C1 segment of cervical spinal cord (tissue), 14 donors: Measurements from ENCODE around the gene LARP4.
"Not testable (repeated sequence)": the region's sequence is repeated elsewhere in the genome, so short reads cannot be mapped to it uniquely, and the experiment has no call there.

Experiments
- DNase-seq, 14 donors: peaks; one replicate each; lab custom pipeline; 2025; lab: John Stamatoyannopoulos, UW

Gene LARP4

DNA sequence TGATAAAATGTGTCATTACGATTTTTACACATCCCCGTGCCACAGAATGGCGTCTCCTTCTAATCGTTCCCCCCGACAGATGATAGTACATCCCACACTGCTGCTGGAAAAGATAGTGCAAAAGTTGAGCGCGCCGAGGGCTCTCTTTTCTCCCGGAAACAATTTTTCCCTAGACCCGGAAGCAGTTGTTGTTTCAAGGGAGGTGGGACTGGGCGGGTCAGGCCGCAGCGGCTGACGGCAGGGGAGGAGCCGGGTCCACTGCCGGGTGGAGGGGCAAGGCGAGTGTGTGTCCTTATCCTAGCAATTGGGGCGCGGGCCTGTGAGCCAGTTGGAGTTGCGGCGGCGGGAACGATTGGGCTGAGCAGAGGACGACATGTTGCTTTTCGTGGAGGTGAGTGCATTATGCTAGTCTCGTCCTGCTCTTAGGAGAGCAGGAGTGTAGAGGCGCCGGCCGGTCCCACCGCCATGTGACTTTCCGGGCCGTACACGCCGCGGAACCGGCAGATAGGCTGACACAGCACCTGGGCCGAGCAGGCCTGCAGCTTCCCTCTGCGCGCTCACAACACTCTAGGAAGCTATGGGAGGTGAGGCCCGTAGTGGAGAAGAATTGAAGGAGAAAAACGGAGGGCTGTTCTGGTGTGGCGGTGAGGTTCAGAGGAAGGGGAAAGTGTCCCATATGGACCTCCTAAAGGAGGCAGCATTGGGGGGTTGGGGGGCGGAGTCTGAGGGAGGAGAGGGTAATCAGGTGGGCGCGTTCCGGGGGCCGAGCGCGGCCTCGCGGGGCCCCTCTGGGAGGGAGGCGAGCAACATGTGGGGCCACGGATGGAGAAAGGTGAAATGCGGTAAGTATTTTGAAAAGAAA, at the start of gene LARP4:
TSS of gene LARP4 (plus strand) at position 248 of the 862 bp plus-strand sequence. CDS start at position 374, 126 bp downstream.
- DNase-seq = peak; percentile 59 to 93 (median 90)

DNA sequence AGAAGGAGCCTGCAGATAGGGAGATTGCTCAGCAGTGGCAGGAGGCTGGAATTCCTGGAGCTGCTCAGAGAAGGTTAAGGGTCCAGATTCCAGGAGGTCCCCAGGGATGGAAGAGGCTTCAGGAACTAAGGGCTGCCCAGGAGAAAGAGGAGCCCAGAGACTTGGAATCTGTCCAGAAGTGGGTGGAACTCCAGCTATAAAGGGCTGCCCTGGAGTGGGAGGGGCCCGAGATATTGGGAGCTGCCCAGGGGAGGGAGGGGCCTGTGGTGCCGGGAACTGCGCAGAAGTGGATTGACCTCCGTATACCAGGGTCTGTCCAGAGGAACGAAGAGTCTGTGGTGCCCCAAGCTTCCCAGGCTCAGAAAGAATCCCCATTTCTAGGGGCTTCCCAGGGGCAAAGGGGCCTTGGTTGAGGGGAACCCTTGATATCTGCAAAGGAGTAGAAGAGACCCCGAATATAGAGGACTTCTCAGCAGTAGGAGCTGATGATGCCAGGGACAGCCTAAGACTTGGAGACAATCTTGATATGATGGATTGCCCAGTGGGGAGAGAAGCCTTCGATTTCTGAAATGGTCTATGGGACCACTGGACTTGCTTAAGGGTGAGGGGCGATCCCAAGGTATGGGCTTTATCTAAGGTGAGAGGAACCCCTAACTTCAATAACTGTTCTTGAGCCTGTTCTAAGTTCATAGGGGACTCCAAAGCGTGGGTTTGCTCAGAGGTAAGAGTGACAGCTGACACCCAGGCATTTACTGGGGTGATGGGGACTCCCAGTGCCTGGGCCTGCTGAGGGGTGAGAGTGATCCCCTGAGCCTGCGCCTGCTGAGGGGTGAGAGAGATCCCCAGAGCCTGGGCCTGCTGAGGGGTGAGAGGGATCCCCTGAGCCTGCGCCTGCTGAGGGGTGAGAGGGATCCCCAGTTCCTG, 49.3 kb upstream of the LARP4 start:
- DNase-seq = no peak

DNA sequence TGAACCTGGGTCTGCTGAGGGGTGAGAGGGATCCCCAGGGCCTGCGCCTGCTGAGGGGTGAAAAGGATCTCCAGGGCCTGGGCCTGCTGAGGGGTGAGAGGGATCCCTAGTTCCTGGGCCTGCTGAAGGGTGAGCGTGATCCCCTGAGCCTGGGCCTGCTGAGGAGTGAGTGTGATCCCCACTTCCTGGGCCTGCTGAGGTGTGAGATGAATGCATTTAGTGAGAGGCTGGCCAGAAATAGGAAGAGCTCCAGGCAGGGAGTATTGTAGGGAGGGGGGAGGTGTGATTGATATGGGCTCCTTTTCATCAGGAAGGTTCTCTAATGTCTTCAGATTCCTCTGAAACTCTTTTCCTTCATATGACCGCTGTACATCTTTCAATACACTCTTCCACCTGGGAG, 47.3 kb upstream of the LARP4 start:
- no peak for DNase-seq

DNA sequence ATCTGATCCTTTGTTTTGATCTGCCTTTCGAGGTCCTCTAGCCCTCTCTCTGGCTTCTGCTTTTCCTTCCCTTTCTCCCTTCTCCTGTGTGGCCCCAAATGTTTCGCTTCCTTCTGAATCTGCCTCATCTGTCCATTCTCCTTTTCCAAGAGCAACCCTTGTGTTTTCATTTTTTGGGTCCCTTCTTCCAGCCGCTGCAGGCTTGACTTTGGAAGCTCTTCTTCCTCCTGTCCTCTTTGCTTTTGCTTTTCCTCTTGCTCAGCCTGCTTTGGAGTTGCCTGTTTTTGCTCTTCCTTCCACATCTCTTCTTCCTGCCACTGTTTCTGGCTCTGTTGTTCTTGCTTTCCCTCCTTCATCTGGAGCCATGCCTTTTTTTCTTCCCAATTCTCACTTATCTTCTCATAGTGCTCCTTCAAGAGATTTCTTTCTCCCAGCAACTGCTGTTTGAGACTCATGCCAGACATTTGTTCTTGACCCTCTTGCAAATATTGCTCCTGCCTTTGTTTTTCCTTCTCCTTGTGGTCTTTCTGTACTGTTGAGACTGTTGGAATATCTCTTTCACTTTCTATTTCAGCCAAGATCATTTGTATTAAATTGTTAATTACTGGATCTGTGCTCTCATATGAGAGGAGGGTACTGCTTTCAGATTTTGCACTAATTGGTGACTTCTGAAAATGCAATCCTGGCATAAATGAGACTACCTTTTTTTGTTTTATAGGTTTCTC, 46.7 kb upstream of the LARP4 start:
- no peak for DNase-seq

DNA sequence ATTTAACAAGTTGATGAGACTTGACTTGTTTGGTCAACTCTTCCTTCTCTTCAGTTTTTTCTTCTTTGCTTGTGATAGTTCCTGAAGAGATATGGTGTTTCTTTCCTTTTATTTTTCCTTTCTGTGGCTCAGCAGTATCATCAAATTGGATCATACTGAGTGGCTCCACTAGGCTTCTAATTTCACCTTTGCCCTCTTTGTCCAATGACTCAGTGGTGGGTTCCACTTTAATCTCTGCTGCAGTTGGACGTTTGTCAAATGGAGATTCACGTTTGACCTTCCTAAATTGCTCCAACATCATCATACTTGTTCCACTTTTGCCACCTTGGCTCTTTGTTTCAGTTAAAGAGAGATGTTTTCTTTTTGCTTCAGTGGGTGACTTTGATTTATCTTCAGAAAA, 45.8 kb upstream of the LARP4 start:
- DNase-seq = no peak

DNA sequence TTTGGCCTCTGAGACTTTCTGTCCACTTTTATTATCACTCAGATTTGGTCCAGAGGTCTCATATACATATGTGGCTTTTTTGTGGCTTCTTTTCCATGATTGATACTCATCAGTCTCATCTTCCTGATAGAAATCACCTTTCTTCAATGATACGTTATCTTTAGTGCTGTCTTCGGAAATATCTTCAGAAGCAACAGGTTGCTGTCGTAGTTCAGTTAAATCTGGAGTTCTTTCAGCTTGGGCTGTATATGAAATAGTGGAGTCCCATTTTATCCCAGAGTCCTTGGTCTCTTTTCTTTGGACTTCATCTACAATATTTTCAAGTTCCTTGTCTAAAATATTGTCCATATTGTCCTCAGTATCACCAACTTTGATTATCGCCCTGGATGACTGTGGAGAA, 45.3 kb upstream of the LARP4 start:
- DNase-seq = no peak

DNA sequence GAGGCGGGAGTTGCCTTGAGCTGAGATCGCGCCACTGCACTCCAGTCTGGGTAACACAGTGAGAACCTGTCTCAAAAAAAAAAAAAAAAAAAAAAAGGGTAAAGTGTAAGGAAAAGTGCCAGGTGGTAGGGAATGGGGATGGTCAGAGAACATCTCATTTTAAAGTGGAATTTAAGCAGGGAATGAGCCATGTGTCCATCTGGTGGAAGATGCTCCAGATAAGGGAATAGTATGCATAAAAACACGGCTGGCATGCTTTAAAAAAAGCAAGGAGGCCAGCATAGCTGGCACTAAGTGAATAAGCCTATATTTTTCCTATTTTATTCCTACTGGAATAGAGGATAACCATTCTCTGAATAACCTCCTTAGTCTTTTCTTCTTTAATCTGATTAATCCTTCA, 38.0 kb upstream of the LARP4 start:
- no peak for DNase-seq

DNA sequence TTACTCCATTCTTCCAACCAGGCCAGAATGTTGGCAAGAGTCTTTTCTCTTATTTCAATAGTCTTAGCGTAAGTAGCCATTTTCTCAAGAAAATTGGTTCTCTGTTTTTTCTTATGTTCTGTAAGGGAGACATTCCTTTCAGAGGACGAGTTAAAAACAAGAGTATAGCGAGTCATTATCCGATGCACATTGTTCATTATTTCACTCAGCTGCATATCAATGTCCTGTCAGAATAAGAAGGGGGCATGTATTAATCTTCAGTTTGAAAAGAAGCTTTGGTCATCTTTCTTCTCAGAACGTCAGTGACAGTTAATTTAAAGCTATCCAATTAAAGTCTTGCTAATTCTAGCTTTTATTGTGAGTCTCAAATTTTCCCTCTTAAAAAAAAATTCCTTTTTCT, 37.5 kb upstream of the LARP4 start:
- DNase-seq = no peak

DNA sequence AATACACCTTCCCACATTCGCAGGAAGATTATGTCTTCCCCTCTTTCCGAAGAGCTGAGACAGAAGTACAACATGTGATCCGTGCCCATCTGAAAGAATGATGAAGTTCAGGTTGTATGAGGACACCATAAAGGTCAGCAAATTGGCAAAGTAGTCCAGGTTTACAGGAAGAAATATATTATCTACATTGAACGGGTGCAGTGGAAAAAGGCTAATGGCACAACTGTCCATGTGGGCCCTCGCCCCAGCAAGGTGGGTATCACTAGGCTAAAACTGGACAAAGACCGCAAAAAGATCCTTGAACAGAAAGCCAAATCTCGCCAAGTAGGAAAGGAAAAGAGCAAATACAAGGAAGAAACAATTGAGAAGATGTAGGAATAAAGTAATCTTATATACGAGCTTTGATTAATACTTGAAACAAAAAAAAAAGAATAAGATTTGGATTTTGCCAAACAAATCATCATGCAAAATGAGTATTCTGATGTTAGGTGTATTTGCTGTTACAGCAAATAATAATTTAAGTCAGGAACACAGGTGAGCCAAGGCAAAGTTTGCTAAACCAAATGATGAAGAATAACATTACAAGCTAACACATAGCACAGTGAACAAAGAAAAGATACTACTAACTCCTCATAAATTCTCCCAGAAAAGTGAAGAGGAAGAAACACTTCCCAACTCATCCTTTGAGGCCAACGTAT, 34.8 kb upstream of the LARP4 start:
- DNase-seq = no peak

DNA sequence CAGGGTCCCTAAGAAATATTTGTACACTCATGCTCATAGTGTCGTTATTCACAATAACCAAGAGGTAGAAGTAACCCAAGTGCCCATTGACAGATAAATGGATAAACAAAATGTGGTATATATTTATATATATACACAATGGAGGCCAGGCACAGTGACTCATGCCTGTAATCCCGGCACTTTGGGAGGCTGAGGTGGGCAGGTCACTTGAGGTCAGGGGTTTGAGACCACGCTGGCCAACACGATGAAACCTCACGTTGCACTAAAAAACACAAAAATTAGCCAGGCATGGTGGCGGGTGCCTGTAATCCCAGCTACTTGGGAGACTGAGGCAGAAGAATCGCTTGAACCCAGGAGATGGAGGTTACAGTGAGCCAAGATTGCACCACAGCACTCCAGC, 30.0 kb upstream of the LARP4 start:
- not testable (repeated sequence) for DNase-seq

DNA sequence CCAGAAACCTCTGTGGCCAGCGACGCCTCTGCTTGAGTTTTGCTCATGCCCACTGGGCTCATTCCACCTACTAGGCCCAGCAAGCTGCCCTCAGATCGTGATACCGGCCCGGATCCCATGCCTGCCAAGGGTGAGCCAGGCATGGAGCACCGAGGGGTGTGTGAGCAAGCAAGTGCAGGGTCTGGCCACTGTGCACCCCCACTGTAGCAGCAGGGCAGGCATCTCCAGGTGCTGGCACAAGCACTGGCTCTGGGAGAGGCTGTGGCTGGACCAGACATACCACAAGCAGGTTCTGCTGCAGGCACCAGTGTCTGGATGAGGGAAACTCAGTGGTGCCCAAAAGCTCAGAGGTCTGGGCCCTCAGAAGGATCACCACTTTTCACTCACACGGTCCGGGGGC, 24.9 kb upstream of the LARP4 start:
- DNase-seq = no peak

DNA sequence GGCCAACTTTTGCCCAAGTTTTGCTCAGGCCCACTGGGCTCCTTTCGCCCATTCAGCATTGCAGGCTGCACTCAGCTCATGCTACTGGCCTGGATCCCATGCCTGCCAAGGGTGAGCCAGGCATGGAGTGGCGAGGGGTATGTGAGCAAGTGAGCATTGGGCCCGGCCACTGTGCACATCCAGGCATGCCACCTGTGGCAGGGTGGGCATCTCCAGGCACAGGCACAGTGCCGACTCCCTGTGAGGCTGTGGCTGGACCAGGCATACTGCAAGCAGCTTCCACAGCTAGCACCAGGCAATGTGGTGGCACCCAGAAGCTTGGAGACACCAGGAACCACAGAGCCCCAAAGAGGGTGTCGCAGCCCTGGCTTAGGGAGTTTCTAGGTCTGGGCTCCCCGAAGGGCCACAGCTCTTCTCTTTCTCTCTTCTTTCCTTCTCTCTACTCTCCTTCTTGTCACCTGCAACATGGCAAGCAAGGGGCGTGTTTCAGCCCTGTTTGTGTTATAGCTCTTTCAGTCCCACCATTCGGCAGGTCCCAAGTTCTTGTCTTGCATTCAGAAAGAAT, 19.8 kb upstream of the LARP4 start:
- DNase-seq = no peak

DNA sequence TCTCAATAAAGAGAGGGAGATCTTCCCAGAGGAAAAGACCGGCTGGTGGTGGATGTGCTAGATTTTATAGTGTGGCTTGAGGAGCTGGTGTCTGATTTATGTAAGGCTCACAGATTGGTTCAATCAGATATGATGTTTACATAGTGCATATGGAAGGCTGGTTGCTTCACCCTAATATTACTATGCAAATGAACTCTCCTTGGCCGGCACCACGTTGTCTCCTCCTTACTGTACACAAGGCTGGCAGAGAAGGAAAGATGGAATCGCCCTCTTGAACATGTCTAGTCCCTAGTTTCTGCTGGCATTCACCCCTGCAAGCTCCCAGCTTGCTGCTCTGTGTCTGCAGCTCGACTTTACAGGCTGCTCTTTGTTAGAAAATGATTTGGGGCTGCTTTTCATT, 13.2 kb upstream of the LARP4 start:
- no peak for DNase-seq

DNA sequence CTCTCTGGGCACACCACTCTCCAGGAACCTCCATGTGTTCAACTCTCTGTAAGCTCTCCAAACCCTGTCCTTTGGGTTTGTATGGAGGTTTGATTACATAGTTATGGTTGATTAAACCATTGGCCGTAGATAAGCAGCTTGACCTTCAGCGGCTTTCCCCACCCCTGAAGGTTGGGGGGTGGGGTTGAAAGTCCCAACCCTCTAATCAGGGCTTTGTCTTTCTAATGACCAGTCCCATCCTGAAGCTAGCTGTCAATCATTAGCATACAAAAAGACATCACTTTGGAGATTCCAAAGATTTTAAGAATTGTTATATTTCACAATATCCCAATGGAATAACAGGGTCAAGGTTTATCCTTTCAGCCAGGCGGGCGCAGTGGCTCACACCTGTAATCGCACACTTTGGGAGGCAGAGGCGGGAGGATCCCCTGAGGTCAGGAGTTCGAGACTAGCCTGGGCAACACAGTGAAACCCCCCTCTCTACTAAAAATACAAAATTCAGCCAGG, 12.7 kb upstream of the LARP4 start:
- DNase-seq = no peak

DNA sequence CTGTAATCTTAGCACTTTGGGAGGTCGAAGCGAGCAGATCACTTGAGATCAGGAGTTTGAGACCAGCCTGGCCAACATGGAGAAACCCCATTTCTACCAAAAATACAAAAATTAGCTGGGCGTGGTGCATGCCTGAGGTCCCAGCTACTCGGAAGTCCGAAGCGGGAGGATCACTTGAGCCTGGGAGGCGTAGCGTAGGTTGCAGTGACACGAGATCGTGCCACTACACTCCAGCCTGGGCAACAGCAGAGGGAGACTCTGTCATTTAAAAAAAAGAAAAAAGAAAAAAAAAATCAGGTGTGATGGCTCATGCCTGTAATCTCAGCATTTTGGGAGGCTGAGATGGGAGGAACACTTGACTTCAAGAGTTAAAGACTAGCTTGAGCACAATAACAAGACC, 11.9 kb upstream of the LARP4 start:
- DNase-seq = not testable (repeated sequence)

DNA sequence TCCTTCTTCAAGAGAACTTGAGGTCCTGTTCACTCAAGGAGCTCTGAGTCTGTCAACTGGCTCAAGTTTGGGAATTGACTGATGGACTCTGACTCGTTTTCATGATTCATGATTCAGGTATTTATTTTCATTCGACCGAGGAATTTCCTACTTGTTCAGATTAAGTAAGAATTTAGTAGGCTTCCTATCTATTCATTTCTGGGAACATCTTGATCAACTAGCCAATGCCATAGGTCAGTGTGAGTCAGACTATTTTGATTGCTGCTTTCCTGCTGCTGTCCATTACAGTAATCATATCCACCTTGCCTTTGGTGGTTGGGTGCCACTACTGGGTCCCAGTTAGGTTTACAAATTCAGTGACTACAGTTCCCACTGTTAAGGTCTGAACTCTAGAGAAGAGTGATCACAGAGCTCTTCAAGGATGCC, 10.4 kb upstream of the LARP4 start:
- no peak for DNase-seq

DNA sequence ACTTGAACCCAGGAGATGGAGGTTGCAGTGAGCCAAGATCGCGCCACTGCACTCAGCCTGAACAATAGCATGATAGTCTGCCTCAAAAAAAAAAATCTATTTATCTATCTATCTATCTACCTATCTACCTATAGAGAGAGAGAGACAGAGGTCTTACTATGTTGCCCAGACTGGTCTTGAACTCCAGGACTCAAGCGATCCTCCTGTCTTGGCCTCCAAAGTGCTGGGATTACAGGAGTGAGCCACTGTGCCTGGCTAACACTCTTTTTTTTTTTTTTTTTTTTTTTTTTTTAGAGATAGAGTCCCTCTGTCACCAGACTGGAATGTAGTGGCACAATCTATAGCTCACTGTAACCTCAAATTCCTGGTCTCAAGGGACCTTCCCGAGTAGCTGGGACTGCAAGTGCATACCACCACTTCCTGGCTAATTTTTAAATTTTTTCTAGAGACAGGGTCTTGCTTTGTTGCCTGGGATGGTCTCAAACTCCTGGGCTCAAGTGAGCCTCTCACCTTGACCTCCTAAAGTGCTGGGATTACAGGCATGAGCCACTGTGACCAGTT, 6.1 kb upstream of the LARP4 start:
- no peak for DNase-seq

DNA sequence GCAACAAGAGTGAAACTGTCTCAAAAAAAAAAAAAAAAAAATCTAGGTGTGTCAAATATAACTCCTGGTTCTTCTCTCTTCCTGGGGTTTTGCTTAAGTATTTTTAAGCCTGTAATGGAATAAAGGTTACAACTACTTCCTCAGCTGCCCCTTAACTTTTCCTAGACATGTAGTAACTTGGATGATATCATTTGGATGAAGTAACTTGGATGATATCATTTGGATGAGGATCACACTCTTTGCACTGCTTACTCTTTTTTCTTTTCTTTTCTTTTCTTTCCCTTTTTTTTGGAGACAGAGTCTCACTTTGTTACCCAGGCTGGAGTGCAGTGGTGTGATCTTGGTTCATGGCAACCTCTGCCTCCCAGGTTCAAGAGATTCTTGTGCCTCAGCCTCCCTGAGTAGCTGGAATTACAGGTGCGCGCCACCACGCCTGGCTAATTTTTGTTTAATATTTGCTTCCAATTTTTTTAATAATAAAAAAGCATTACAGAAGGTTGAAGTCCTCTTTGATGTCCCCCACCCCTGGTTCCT, 3.5 kb upstream of the LARP4 start:
- DNase-seq = no peak

DNA sequence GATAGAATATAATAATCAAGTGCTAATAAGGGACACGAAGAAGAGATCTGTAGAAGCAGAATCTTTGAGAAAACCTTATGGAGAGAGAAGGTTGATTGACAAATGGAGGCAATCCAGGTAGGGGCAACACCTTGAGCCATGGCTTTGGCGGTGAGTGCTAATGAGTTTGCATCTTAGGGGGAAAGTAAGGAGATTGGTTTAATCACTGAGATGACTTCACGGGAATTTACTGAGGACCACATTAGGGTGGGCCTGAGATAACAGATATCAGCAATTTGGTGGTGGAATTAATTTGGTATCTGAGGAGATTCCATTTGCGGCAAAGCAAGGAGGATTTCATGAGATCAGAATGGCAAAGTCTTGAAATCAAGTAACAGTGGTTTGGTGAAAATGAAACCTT, 1.8 kb upstream of the LARP4 start:
- no peak for DNase-seq

DNA sequence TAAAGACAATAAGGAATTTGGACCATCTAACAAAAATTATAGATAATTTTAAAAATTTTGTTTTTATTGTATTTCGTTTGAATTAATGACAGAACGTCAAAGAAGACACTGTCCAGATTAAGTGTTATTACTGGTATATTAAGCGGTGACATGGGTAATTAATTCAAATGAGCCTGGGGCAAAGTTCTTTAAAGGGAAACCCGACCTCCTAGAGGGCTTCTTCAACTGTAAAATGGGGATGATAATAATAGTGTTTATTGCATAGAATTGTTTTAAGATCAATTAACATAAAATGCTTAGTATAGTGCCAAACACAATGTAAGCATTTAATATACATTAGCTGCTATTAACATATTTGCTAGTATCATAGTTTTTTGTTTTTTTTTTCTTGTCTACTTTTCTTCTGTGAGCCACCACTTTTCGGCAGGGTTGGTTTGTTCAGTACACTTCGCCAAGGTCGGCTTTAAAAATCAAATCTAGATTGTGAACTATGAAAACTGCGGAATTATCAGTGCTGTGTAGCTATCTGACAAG, 514 bp upstream of the LARP4 start:
- no peak for DNase-seq
